B cell (primary cell): ENCODE measurements around the gene PLXNA1. TPM values are rescaled to one million over a fixed set of nuclear protein-coding genes. Genes with fewer than 3 reads are reported as not detected.

Experiments
- ATAC-seq: fragments of 200-7000 bp; cut with Tn5 transposase; one replicate; pipeline ENCODE4 v1.10.0; 2021; ENCODE audit warnings: low read depth, mild to moderate bottlenecking, moderate number of reproducible peaks, moderate library complexity
- CTCF ChIA-PET: fragments of 350-600 bp; sonication (Branson Sonifier 250); formaldehyde crosslinking; loops from one replicate; lab custom pipeline; 2021; ENCODE audit warnings: antibody characterized with exemption, inconsistent platforms; lab: Charles Lee
- POLR2A ChIA-PET: fragments of 350-600 bp; sonication (Branson Sonifier 250); formaldehyde crosslinking; loops from one replicate; lab custom pipeline; 2021; ENCODE audit warnings: antibody characterized with exemption; lab: Charles Lee
- DNase-seq: peaks from one replicate; pipeline ENCODE4 v3.0.0; 2013
- H2AFZ ChIP-seq: 2 replicates; pipeline ENCODE4 v1.6.1; 2012; ENCODE audit warnings: mild to moderate bottlenecking, low read depth, low read length; ENCODE audit not compliant: insufficient read depth, poor library complexity, severe bottlenecking
- H3K27ac ChIP-seq, 2 donors: 1 replicate in 1 of 2; 2 replicates in 1 of 2; pipeline ENCODE4 v1.5.1; 2012 to 2013; ENCODE audit warnings: low read length in 2 of 2, mild to moderate bottlenecking in 2 of 2, moderate library complexity in 1 of 2
- H3K27me3 ChIP-seq, 4 experiments: fragments of 200-600 bp in 1 of 4; sonication (generic) in 1 of 4; replicated peaks in 1 of 4; 1 replicate in 2 of 4; 2 replicates in 2 of 4; pipeline versions ENCODE4 v1.6.1 to v1.7.0; 2013 to 2016; ENCODE audit warnings: low read length in 3 of 4, mild to moderate bottlenecking in 2 of 4, mixed read lengths in 1 of 4, moderate library complexity in 1 of 4; ENCODE audit not compliant: insufficient read depth in 4 of 4, control insufficient read depth in 3 of 4; ENCODE audit errors: control extremely low read depth in 1 of 4
- H3K36me3 ChIP-seq, 2 experiments: replicated peaks in 1 of 2; 1 replicate in 1 of 2; 2 replicates in 1 of 2; pipeline versions ENCODE4 v1.6.1 to v1.7.1; 2013; ENCODE audit warnings: low read length in 1 of 2; ENCODE audit not compliant: insufficient read depth in 2 of 2, control insufficient read depth in 1 of 2; ENCODE audit errors: control extremely low read depth in 1 of 2, extremely low read depth in 1 of 2
- H3K4me1 ChIP-seq, 2 donors: fragments of 200-600 bp in 1 of 2; sonication (generic) in 1 of 2; 1 replicate in 1 of 2; 2 replicates in 1 of 2; pipeline versions ENCODE4 v1.5.1 to v1.6.1; 2013 to 2017; ENCODE audit warnings: low read length in 2 of 2; ENCODE audit not compliant: control insufficient read depth in 2 of 2, insufficient read depth in 2 of 2
- H3K4me2 ChIP-seq: replicated peaks from 2 replicates; pipeline ENCODE3; 2012; ENCODE audit warnings: mild to moderate bottlenecking, low read depth, low read length; ENCODE audit not compliant: poor library complexity, severe bottlenecking
- H3K4me3 ChIP-seq, 5 experiments: fragments of 200-600 bp in 1 of 5; sonication (generic) in 1 of 5; 1 replicate in 3 of 5; 2 replicates in 2 of 5; pipeline versions ENCODE4 v1.5.1 to v1.7.0; 2011 to 2016; ENCODE audit warnings: low read length in 4 of 5, mild to moderate bottlenecking in 4 of 5, low read depth in 2 of 5, control low read depth in 1 of 5, moderate library complexity in 1 of 5; ENCODE audit not compliant: insufficient read depth in 1 of 5; ENCODE audit errors: control extremely low read depth in 1 of 5, extremely low read depth in 1 of 5
- H3K79me2 ChIP-seq: fragments of 200-600 bp; sonication (generic); one replicate; pipeline ENCODE4 v1.6.0; 2016; ENCODE audit warnings: low read length; ENCODE audit not compliant: control insufficient read depth, insufficient read depth
- H3K9ac ChIP-seq: fragments of 200-600 bp; sonication (generic); 2 replicates; pipeline ENCODE4 v1.6.1; 2017; ENCODE audit warnings: mild to moderate bottlenecking, low read length, moderate library complexity
- H3K9me3 ChIP-seq, 3 donors: one replicate each; pipeline versions ENCODE4 v1.6.1 to v1.7.1; 2013; ENCODE audit warnings: low read length in 2 of 3; ENCODE audit not compliant: control insufficient read depth in 2 of 3, insufficient read depth in 1 of 3; ENCODE audit errors: control extremely low read depth in 1 of 3
- H4K20me1 ChIP-seq: 2 replicates; pipeline ENCODE4 v1.6.0; 2012; ENCODE audit warnings: mild to moderate bottlenecking, low read length; ENCODE audit not compliant: insufficient read depth, control insufficient read depth, poor library complexity, severe bottlenecking
- H3K27ac Mint-ChIP-seq: one replicate; pipeline ENCODE4 v1.8.0; 2021; ENCODE audit warnings: mixed read lengths
- H3K27me3 Mint-ChIP-seq: one replicate; pipeline ENCODE4 v1.8.0; 2021; ENCODE audit warnings: mixed read lengths
- H3K4me1 Mint-ChIP-seq: one replicate; pipeline ENCODE4 v1.8.0; 2021; ENCODE audit warnings: mixed read lengths
- H3K4me3 Mint-ChIP-seq: one replicate; pipeline ENCODE4 v1.8.0; 2021; ENCODE audit warnings: mixed read lengths
- H3K9me3 Mint-ChIP-seq: one replicate; pipeline ENCODE4 v1.8.0; 2022; ENCODE audit warnings: mixed read lengths; ENCODE audit not compliant: insufficient read depth
- EZH2 ChIP-seq: IDR thresholded peaks from 2 replicates; pipeline ENCODE4 v1.6.1; 2012; ENCODE audit warnings: borderline replicate concordance, low read depth, mild to moderate bottlenecking, moderate library complexity, low read length; ENCODE audit not compliant: insufficient read depth, poor library complexity, severe bottlenecking
- WGBS: methylation state at CpG from one replicate; pipeline ENCODE4 v1.1.5; 2013; ENCODE audit warnings: missing lambda C conversion rate; ENCODE audit not compliant: insufficient coverage; 5-methylcytosine and 5-hydroxymethylcytosine counted together
- intact Hi-C: fragments of 100-400 bp; cut with micrococcal nuclease; formaldehyde crosslinking; loops from one replicate; pipeline ENCODE4 v1.10.0; 2022
- polyA plus RNA-seq: library from polyadenylated mRNA; depleted of rRNA; stranded (reverse); fragments of >200 nt; gene quantifications from 2 replicates; pipeline ENCODE4 v1.2.3, GENCODE V29; 2012
- total RNA-seq, 2 donors: library from RNA; stranded (reverse); fragments of 120-200 nt in 1 of 2; gene quantifications; 1 replicate in 1 of 2; 2 replicates in 1 of 2; pipeline versions ENCODE4 v1.2.3 to v1.2.4, GENCODE V29; 2013 to 2022
- TF ChIP-seq, protein P1 (sequence below): fragments of 200-600 bp; IDR thresholded peaks from one replicate; pipeline ENCODE4 v1.8.0; 2022; ENCODE audit warnings: antibody characterized with exemption, mild to moderate bottlenecking

PLXNA1 gene
- total and polyA plus RNA-seq, 2 donors (not counting 1 experiment from before 2014, with no cell fraction given), result 6.7 to 22.3 TPM

DNA sequence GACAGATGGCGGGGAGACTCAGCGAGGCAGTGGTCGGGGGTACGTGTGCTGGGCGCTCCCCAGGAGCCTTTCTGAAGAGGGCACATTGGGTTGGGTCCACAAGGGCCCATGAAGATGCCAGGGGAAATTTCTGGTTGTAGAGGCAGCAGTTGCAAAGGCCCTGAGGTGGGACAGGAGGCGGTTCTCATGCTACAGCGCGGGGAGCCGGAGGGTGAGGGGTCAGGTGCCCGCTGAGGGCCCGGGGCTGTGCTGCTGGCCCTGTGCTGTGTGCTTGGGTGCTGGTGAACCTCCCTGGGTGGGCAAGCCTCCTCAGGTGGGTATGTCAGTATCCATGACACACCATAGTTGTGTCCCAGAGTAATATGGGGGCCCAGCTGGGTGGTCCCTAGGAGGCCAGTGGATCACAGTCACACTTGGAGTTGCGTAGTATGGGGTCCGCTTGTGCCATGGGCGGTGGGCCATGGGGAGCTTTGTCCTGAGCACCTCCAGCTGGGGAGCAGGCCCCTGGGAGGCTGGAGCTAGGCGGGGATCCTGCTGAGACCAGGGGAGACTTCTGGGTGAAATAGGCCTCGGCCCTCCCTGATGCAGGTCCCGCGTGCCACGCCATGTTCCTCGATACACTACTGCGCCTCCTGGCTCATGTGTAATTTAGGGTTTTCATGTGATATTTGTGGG is 44.3 kb downstream of the PLXNA1 start:
- CTCF ChIA-PET, result no interaction called here
- Histone ChIP-seq H3K4me2 (no peak overlapping the region), H3K27me3 (no peaks in the 10 kb centered on the region), H3K9me3 (no peaks in the 10 kb centered on the region), H4K20me1 (no peaks in the 10 kb centered on the region), H3K27ac (no peak overlapping the region), H3K36me3 (no peaks in the 10 kb centered on the region), H3K4me1 (no peaks in the 10 kb centered on the region), H3K9ac (no peak overlapping the region), H3K4me3 (no peak overlapping the region), H3K79me2 (no peaks in the 10 kb centered on the region), H2AFZ (no peak overlapping the region)
- POLR2A ChIA-PET, result no interaction called here
- TF ChIP-seq, protein P1, sequence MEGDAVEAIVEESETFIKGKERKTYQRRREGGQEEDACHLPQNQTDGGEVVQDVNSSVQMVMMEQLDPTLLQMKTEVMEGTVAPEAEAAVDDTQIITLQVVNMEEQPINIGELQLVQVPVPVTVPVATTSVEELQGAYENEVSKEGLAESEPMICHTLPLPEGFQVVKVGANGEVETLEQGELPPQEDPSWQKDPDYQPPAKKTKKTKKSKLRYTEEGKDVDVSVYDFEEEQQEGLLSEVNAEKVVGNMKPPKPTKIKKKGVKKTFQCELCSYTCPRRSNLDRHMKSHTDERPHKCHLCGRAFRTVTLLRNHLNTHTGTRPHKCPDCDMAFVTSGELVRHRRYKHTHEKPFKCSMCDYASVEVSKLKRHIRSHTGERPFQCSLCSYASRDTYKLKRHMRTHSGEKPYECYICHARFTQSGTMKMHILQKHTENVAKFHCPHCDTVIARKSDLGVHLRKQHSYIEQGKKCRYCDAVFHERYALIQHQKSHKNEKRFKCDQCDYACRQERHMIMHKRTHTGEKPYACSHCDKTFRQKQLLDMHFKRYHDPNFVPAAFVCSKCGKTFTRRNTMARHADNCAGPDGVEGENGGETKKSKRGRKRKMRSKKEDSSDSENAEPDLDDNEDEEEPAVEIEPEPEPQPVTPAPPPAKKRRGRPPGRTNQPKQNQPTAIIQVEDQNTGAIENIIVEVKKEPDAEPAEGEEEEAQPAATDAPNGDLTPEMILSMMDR, result no peak
- no peak for TF ChIP-seq EZH2
- no peak overlapping the region for H3K4me3 Mint-ChIP-seq
- no peaks in the 10 kb centered on the region for H3K4me1 Mint-ChIP-seq
- no peaks in the 10 kb centered on the region for H3K9me3 Mint-ChIP-seq
- DNase-seq (no peak), ATAC-seq (no peak)
- 96% methylated on average over 19 of the region's 21 CpGs for WGBS
- H3K27ac Mint-ChIP-seq, result no peak overlapping the region
- intact Hi-C loops, result no loop called here
- no peaks in the 10 kb centered on the region for H3K27me3 Mint-ChIP-seq

DNA sequence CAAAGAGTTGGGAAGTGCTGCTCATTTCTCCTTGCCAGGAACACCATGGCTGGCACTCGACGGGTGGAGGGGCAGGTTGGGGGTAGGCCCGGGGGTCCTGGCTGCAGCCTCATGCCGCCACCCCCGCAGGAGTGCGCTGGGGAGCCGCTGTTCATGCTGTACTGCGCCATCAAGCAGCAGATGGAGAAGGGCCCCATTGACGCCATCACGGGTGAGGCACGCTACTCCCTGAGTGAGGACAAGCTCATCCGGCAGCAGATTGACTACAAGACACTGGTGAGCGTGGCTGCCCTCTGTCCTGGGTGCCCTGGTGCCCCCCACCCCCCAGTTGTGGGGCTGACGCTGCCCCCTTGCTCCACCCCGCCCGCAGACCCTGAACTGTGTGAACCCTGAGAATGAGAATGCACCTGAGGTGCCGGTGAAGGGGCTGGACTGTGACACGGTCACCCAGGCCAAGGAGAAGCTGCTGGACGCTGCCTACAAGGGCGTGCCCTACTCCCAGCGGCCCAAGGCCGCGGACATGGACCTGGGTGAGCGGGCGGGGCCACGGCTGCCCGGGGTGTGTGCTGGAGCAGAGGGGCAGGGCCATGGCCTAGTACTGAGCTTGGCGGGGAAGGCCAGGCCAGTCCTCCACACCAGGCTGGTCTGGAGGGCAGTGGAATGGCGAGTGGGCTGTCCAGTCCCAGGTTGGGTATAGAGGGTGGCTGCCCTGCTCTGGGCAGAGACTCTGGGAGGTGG is 45.1 kb downstream of the PLXNA1 start:
- 95% methylated on average over 24 of the region's 29 CpGs for WGBS
- Histone ChIP-seq H3K27me3 (no peaks in the 10 kb centered on the region), H3K9ac (no peak overlapping the region), H3K27ac (no peak overlapping the region), H3K4me1 (no peaks in the 10 kb centered on the region), H4K20me1 (no peaks in the 10 kb centered on the region), H3K79me2 (no peaks in the 10 kb centered on the region), H3K9me3 (no peaks in the 10 kb centered on the region), H2AFZ (no peak overlapping the region), H3K36me3 (no peaks in the 10 kb centered on the region), H3K4me3 (no peak overlapping the region), H3K4me2 (no peak overlapping the region)
- ChIA-PET CTCF (no interaction called here), POLR2A (no interaction called here)
- ATAC-seq (no peak), DNase-seq (no peak)
- no peaks in the 10 kb centered on the region for H3K4me1 Mint-ChIP-seq
- no peaks in the 10 kb centered on the region for H3K9me3 Mint-ChIP-seq
- H3K4me3 Mint-ChIP-seq, result no peak overlapping the region
- H3K27ac Mint-ChIP-seq, result no peak overlapping the region
- no peaks in the 10 kb centered on the region for H3K27me3 Mint-ChIP-seq
- intact Hi-C loops, result no loop called here
- TF ChIP-seq, protein P1, result no peak
- TF ChIP-seq EZH2, result no peak
